Transverse colon (tissue), 4 donors: ENCODE results near the gene CLEC4M.

Experiments used
- EP300 ChIP-seq: sonication (generic); formaldehyde crosslinking; IDR thresholded peaks from one replicate; pipeline ENCODE4 v1.6.1; 2017; ENCODE audit warnings: antibody characterized with exemption, low read depth
- POLR2AphosphoS5 ChIP-seq, 3 donors: sonication (generic); formaldehyde crosslinking; IDR thresholded peaks; one replicate each; pipeline ENCODE4 v1.6.1; 2016; ENCODE audit warnings: antibody characterized with exemption in 3 of 3
- TF ChIP-seq, protein P1 (sequence below), 5 experiments: fragments of 200-600 bp in 3 of 5; fragments of 450-650 bp in 2 of 5; sonication (generic) in 3 of 5; IDR thresholded peaks; 1 replicate in 2 of 5; 2 replicates in 3 of 5; pipeline ENCODE4 v1.5.1; 2016 to 2017; ENCODE audit warnings: antibody characterized with exemption in 5 of 5, inconsistent platforms in 3 of 5, mild to moderate bottlenecking in 2 of 5, moderate library complexity in 1 of 5

GRCh38 chr19:7715671-7716070, 47.4 kb upstream of the CLEC4M start:
- TF ChIP-seq, protein P1, sequence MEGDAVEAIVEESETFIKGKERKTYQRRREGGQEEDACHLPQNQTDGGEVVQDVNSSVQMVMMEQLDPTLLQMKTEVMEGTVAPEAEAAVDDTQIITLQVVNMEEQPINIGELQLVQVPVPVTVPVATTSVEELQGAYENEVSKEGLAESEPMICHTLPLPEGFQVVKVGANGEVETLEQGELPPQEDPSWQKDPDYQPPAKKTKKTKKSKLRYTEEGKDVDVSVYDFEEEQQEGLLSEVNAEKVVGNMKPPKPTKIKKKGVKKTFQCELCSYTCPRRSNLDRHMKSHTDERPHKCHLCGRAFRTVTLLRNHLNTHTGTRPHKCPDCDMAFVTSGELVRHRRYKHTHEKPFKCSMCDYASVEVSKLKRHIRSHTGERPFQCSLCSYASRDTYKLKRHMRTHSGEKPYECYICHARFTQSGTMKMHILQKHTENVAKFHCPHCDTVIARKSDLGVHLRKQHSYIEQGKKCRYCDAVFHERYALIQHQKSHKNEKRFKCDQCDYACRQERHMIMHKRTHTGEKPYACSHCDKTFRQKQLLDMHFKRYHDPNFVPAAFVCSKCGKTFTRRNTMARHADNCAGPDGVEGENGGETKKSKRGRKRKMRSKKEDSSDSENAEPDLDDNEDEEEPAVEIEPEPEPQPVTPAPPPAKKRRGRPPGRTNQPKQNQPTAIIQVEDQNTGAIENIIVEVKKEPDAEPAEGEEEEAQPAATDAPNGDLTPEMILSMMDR (IDR thresholded peaks at IDR 0.05) = no peak
- TF ChIP-seq POLR2AphosphoS5 (IDR thresholded peaks at IDR 0.05) = no peak
- TF ChIP-seq EP300 = no peak
